Erythroblast (primary cell): ENCODE data around the gene RENBP.

Source experiments
- GATA1 ChIP-seq: IDR thresholded peaks from 2 replicates; pipeline ENCODE4 v1.6.1; 2011; ENCODE audit warnings: low read depth, mild to moderate bottlenecking, control low read depth, low read length, moderate library complexity
- POLR2A ChIP-seq: IDR thresholded peaks from 2 replicates; pipeline ENCODE4 v1.6.1; 2011; ENCODE audit warnings: mild to moderate bottlenecking, low read length

DNA sequence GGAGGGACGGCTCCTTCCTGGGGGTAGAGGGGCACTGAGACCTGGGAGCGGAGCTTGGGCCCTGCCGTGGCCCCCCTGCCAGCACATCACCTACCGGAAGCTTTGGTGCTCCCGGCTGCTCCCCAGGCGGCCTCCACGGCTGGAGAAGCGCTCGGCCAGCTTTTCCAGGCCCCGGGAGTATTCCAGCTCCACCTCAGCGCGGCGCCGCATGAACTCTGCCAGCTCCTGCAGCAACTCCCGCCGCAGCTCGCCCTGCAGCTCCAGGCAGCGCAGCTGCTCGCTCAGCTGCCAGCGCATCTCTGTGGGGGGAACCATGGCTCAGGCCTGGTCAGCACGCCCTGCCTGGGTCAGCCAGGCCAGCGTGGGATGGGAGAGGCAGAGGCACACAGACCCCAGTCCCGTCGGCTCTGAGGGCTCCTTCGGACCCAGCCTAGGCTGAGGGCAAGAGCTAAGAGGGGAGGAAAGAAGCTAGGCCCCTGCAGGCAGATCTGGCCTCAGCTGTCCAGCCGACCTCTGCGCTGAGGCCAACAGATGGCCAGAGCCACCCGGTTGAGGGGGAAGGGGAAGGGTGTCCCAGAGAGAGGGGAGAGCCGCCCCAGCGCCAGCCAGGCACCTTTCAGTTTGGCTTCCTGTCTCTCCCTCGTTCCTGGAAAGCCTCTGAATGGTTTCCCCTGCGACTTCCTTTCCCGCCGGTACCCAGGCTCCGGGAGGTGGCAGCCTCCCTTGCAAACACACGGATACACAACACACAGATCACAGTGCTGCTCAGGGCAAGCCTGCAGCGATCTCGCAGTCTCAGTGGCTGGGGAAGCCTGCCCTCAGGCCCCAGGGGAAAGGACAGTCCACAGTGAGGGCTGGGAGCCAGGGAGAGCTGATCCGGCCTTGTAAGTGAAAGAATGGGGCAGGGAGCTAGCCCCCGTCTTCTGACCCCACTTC lies 22.7 kb downstream of the RENBP start:
- TF ChIP-seq POLR2A (no peak), GATA1 (no peak)
